SK-N-MC (cell line): Measurements from ENCODE around the gene TMEM59L.

Experiments
- DNase-seq: peaks from one replicate; pipeline ENCODE4 v3.0.0-alpha.2; 2011; ENCODE audit warnings: low read depth, low spot score
- H3K27ac ChIP-seq: fragments of 200-600 bp; sonication (generic); 2 replicates; pipeline ENCODE4 v1.5.1; 2016; ENCODE audit warnings: mixed run types
- H3K36me3 ChIP-seq: fragments of 200-600 bp; sonication (generic); 2 replicates; pipeline ENCODE4 v1.6.1; 2017; ENCODE audit warnings: antibody characterized with exemption, low read length, mixed read lengths; ENCODE audit not compliant: insufficient read depth
- H3K4me3 ChIP-seq: fragments of 200-600 bp; sonication (generic); 2 replicates; pipeline ENCODE4 v1.5.1; 2016
- H3K9ac ChIP-seq: fragments of 200-600 bp; sonication (generic); 2 replicates; pipeline ENCODE4 v1.8.0; 2017; ENCODE audit warnings: mixed run types, mixed read lengths; ENCODE audit not compliant: insufficient read length
- H3K9me3 ChIP-seq: fragments of 200-600 bp; sonication (generic); 2 replicates; pipeline ENCODE4 v1.6.1; 2017; ENCODE audit warnings: low read depth, mild to moderate bottlenecking, antibody characterized with exemption, low read length, moderate library complexity, mixed read lengths
- EZH2 ChIP-seq: fragments of 200-600 bp; sonication (generic); IDR thresholded peaks from one replicate; pipeline ENCODE4 v1.6.1; 2017; ENCODE audit warnings: antibody characterized with exemption
- FOXP2 ChIP-seq: optimal IDR thresholded peaks from 2 replicates; pipeline ENCODE3; 2011; ENCODE audit warnings: mild to moderate bottlenecking, moderate library complexity; ENCODE audit not compliant: insufficient read depth; ENCODE audit errors: extremely low read length, control extremely low read depth
- POLR2AphosphoS5 ChIP-seq: IDR thresholded peaks from 2 replicates; pipeline ENCODE4 v1.6.1; 2012; ENCODE audit warnings: mild to moderate bottlenecking, low read depth, low read length, borderline replicate concordance

TMEM59L gene

DNA sequence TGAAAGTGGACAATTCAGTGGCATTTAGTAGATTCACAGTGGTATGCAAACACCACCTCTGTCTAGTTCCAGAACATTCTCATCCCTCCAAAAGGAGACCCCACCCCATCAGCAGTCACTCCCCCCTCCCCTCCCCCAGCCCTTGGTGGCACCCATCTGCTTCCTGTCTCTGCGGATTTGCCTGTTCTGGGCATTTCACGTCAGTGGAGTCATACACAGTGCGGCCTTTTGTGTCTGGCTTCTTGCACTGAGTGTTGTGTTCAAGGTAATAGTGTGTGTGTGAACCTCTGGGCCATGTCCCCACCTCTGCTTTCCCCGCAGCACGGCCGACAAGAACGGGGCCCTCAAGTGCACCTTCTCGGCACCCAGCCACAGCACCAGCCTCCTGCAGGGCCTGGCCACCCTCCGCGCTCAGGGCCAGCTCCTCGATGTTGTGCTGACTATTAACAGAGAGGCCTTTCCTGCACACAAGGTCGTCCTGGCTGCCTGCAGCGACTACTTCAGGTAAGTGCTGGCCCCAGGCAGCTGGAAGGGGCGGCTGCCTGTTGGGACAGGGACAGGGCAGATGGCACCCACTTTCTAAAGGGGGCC lies 51.4 kb downstream of the TMEM59L start:
- no peak for TF ChIP-seq EZH2
- no peak for TF ChIP-seq POLR2AphosphoS5
- no peak for TF ChIP-seq FOXP2

DNA sequence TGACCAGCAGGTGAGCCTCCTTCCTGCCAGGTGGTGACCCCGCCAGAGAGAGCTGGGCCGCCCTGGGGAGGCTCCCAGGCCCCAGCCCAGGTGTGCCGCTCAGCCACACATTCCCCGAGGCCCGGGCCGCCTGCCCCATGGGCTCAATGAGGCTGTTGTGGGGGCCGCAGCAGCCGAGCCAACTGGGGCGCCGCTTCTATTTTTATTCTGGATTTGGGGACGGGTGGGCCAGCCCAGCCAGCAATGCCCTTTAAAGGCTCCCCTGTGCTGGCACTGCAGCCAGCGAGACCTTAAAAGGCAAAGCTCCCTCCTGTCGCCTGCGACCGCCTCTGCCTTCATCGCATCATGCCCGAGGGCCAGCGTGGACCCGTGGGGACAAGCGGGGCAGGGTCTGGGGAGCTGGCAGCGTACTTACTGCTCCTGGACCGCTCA lies 53.1 kb downstream of the TMEM59L start:
- H3K9ac ChIP-seq: no peak overlapping the region
- no peak for DNase-seq
- TF ChIP-seq FOXP2 (no peak), POLR2AphosphoS5 (no peak), EZH2 (no peak)

More for the DNA sequence above, 51.4 kb downstream of the TMEM59L start:
- no peak for DNase-seq
- Histone ChIP-seq H3K36me3 (no peaks in the 10 kb centered on the region; the same call in 1 of the 2 replicates), H3K4me3 (no peak overlapping the region), H3K9ac (no peak overlapping the region), H3K27ac (no peak overlapping the region), H3K9me3 (no peaks in the 10 kb centered on the region)

DNA sequence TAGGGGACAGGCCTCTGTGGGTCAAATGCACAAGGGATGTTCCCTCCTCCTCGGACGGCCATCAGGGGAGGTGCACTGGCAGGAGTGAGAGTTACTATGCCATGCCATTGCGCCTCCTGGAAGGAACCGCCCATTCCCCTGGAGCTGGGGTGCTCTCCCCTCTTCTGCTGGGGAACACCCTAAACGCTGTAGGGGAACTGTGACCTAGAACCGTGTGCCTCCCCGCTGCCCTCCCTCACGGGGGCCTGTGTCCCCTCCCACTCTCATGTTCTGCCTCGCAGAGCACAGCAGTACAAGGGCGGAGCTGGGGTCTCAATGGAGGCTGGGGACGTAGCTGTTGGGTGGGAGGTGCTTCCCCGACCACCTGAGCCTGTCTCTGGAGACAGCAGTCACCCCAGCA lies 53.6 kb downstream of the TMEM59L start:
- no peak overlapping the region for H3K27ac ChIP-seq
- H3K9me3 ChIP-seq: no peaks in the 10 kb centered on the region
- no peak overlapping the region for H3K4me3 ChIP-seq
- H3K9ac ChIP-seq: no peak overlapping the region
- DNase-seq: no peak
- no peaks in the 10 kb centered on the region; the same call in 1 of the 2 replicates for H3K36me3 ChIP-seq
- TF ChIP-seq EZH2 (no peak), POLR2AphosphoS5 (no peak), FOXP2 (no peak)

More for the DNA sequence above, 53.1 kb downstream of the TMEM59L start:
- H3K27ac ChIP-seq: no peak overlapping the region
- H3K9me3 ChIP-seq: no peaks in the 10 kb centered on the region
- H3K4me3 ChIP-seq: no peak overlapping the region
- no peaks in the 10 kb centered on the region; the same call in 1 of the 2 replicates for H3K36me3 ChIP-seq

DNA sequence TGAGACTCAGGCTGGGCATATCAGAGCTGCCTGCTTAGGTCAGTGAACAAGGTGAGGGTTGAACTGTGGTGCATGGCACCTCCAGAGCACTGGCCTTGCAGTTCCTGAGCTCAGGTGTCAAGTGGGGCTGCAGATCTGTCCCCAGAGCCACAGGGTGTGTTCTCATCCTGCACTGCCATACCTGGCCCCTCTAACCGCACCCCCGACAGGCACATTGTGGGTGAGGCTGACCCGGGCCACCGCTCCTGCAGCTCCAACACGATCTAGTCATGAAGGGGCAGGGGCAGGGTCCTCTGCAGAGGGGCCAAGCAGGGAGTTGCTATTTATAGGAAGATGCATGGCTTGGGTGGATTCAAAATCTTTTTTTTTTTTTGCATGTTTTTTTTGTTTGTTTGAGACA lies 54.1 kb downstream of the TMEM59L start:
- Histone ChIP-seq H3K36me3 (no peaks in the 10 kb centered on the region; the same call in 1 of the 2 replicates), H3K27ac (no peak overlapping the region), H3K4me3 (no peak overlapping the region), H3K9me3 (no peaks in the 10 kb centered on the region), H3K9ac (no peak overlapping the region)
- no peak for TF ChIP-seq FOXP2
- no peak for TF ChIP-seq POLR2AphosphoS5
- no peak for TF ChIP-seq EZH2
- no peak for DNase-seq

DNA sequence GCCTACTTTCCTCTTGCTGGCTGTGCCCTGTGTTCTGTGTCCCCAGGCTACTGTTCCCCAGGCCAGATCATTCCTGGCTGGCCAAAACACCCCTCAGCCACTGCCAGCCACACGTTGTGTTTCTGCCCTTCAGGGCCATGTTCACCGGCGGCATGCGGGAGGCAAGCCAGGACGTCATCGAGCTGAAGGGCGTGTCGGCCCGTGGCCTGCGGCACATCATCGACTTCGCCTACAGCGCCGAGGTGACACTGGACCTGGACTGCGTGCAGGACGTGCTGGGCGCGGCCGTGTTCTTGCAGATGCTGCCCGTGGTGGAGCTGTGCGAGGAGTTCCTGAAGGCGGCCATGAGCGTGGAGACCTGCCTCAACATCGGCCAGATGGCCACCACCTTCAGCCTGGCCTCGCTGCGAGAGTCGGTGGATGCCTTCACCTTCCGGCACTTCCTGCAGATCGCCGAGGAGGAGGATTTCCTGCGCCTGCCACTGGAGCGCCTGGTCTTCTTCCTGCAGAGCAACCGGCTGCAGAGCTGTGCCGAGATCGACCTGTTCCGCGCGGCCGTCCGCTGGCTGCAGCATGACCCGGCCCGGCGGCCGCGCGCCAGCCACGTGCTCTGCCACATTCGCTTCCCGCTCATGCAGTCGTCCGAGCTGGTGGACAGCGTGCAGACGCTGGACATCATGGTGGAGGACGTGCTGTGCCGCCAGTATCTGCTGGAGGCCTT lies 55.0 kb downstream of the TMEM59L start:
- DNase-seq: no peak
- H3K9me3 ChIP-seq: no peaks in the 10 kb centered on the region

DNA sequence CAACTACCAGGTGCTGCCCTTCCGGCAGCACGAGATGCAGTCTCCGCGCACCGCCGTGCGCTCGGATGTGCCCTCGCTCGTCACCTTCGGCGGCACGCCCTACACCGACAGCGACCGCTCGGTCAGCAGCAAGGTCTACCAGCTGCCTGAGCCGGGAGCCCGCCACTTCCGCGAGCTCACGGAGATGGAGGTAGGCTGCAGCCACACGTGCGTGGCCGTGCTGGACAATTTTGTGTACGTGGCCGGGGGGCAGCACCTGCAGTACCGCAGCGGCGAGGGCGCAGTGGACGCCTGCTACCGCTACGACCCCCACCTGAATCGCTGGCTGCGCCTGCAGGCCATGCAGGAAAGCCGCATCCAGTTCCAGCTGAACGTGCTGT lies 55.6 kb downstream of the TMEM59L start:
- TF ChIP-seq POLR2AphosphoS5 (no peak), EZH2 (no peak), FOXP2 (no peak)
- DNase-seq: no peak
- no peak overlapping the region for H3K9ac ChIP-seq

More for the DNA sequence above, 55.0 kb downstream of the TMEM59L start:
- Histone ChIP-seq H3K4me3 (no peak overlapping the region), H3K27ac (no peak overlapping the region), H3K36me3 (no peaks in the 10 kb centered on the region; the same call in 1 of the 2 replicates), H3K9ac (no peak overlapping the region)
- no peak for TF ChIP-seq FOXP2
- TF ChIP-seq POLR2AphosphoS5: no peak
- TF ChIP-seq EZH2: no peak

DNA sequence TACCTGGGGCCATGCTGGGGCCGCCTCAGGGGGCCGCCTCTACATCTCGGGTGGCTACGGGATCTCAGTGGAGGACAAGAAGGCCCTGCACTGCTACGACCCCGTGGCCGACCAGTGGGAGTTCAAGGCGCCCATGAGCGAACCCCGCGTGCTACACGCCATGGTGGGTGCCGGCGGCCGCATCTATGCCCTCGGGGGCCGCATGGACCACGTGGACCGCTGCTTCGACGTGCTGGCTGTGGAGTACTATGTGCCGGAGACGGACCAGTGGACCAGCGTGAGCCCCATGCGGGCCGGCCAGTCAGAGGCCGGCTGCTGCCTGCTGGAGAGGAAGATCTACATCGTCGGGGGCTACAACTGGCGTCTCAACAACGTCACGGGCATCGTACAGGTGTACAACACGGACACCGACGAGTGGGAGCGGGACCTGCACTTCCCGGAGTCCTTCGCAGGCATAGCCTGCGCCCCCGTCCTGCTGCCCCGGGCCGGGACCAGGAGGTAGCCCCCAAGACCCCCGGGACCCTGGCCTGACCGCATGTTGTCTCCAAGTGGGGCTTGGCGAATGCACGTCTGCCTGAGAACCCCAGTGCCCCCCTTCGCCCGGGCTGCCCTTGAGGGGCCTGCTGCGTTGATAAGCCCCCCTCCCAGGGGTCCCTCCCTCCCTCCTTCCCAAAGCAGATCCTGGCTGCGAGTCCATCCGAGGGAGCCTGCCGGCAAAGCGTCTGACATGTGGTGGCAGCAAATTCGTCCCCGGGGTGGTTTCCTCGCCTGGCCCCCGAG lies 56.3 kb downstream of the TMEM59L start:
- no peaks in the 10 kb centered on the region; the same call in 1 of the 2 replicates for H3K36me3 ChIP-seq

More for the DNA sequence above, 55.6 kb downstream of the TMEM59L start:
- H3K36me3 ChIP-seq: no peaks in the 10 kb centered on the region; the same call in 1 of the 2 replicates
- H3K9me3 ChIP-seq: no peaks in the 10 kb centered on the region
- H3K4me3 ChIP-seq: no peak overlapping the region
- no peak overlapping the region for H3K27ac ChIP-seq

DNA sequence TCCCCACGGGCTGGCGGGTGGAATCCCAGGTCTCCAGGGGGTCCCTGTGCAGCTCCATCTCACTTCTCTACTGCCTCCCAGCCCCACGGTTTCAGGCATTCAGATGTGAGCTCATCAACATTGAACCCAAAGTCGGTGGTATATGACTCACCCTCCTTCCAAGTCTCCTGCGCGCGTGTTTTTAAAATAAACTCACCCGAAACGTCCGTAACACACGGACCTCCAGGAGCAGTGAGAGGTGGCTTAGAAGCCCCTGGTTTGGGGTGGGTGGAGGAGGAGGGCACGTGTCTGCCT lies 56.8 kb downstream of the TMEM59L start:
- no peaks in the 10 kb centered on the region for H3K9me3 ChIP-seq
- TF ChIP-seq EZH2 (no peak), FOXP2 (no peak), POLR2AphosphoS5 (no peak)
- H3K27ac ChIP-seq: no peak overlapping the region
- no peak for DNase-seq
- no peak overlapping the region for H3K9ac ChIP-seq
- H3K36me3 ChIP-seq: no peaks in the 10 kb centered on the region; the same call in 1 of the 2 replicates
- H3K4me3 ChIP-seq: no peak overlapping the region

More for the DNA sequence above, 56.3 kb downstream of the TMEM59L start:
- H3K4me3 ChIP-seq: no peak overlapping the region
- H3K27ac ChIP-seq: no peak overlapping the region
- no peak overlapping the region for H3K9ac ChIP-seq
- DNase-seq: no peak
- TF ChIP-seq POLR2AphosphoS5 (no peak), EZH2 (no peak), FOXP2 (no peak)
- no peaks in the 10 kb centered on the region for H3K9me3 ChIP-seq
